Cerebellar cortex (tissue), 1 donor: ENCODE measurements around the gene CDPF1.
"Not testable (repeated sequence)": the region's sequence is repeated elsewhere in the genome, so short reads cannot be mapped to it uniquely, and the experiment has no call there.

Source experiments
- DNase-seq: peaks from one replicate; pipeline ENCODE4 v3.0.0-alpha.2; 2015; ENCODE audit warnings: low spot score

Gene CDPF1

GRCh38 chr22:46281866-46282678, 32.0 kb upstream of the CDPF1 start:
- no peak for DNase-seq

GRCh38 chr22:46280999-46281623, 31.0 kb upstream of the CDPF1 start:
- no peak for DNase-seq

GRCh38 chr22:46280063-46280817, 30.1 kb upstream of the CDPF1 start:
- no peak for DNase-seq

GRCh38 chr22:46278656-46279645, 28.9 kb upstream of the CDPF1 start:
- DNase-seq, result no peak

- no peak for DNase-seq
Observed at GRCh38 chr22:46276563-46276962, 26.5 kb upstream of the CDPF1 start.

- no peak for DNase-seq
Observed at GRCh38 chr22:46275455-46276122, 25.5 kb upstream of the CDPF1 start.

- no peak for DNase-seq
Observed at GRCh38 chr22:46274381-46274780, 24.3 kb upstream of the CDPF1 start.

GRCh38 chr22:46273432-46274148, 23.5 kb upstream of the CDPF1 start:
- DNase-seq, result no peak

- no peak for DNase-seq
Observed at GRCh38 chr22:46272762-46273431, 22.8 kb upstream of the CDPF1 start.

- no peak for DNase-seq
Observed at GRCh38 chr22:46272196-46272595, 22.1 kb upstream of the CDPF1 start.

GRCh38 chr22:46269564-46269963, 19.5 kb upstream of the CDPF1 start:
- no peak for DNase-seq

- peak; percentile 63 for DNase-seq
Observed at GRCh38 chr22:46267431-46268279, 17.6 kb upstream of the CDPF1 start, which contains the start of gene TTC38. TSS of gene TTC38 (plus strand) at chr22:46268008. CDS start at chr22:46268040, 32 bp downstream.

GRCh38 chr22:46265627-46266026, 15.5 kb upstream of the CDPF1 start:
- not testable (repeated sequence) for DNase-seq

GRCh38 chr22:46264520-46264919, 14.4 kb upstream of the CDPF1 start:
- not testable (repeated sequence) for DNase-seq

- no peak for DNase-seq
Observed at GRCh38 chr22:46263216-46263590, 13.1 kb upstream of the CDPF1 start, which contains the start of gene PKDREJ. TSS of gene PKDREJ (minus strand) at chr22:46263343. CDS start at chr22:46263322, 21 bp downstream.

GRCh38 chr22:46262449-46263215, 12.5 kb upstream of the CDPF1 start:
- DNase-seq, result no peak

- no peak for DNase-seq
Observed at GRCh38 chr22:46260038-46260437, 9.9 kb upstream of the CDPF1 start.

GRCh38 chr22:46259374-46259773, 9.3 kb upstream of the CDPF1 start:
- no peak for DNase-seq
